SK-N-SH treated with all-trans-retinoic acid at 6 μM for 48 hours (cell line): ENCODE data around the gene MAP3K3.

ENCODE experiments used
- ARNTL ChIP-seq: fragments of 450-650 bp; formaldehyde crosslinking; IDR thresholded peaks from 2 replicates; pipeline ENCODE4 v1.5.0; 2020; ENCODE audit warnings: low read depth, mild to moderate bottlenecking, moderate library complexity, borderline replicate concordance
- CREB5 ChIP-seq: fragments of 250-450 bp; sonication (Bioruptor Pico); IDR thresholded peaks from 2 replicates; pipeline ENCODE4 v1.5.1; 2020; ENCODE audit warnings: low read depth, mild to moderate bottlenecking, moderate library complexity
- RARB ChIP-seq: fragments of 250-450 bp; sonication (Bioruptor Pico); IDR thresholded peaks from 2 replicates; pipeline ENCODE4 v1.8.0; 2021; ENCODE audit warnings: mild to moderate bottlenecking, moderate library complexity
- TCF4 ChIP-seq: fragments of 250-450 bp; sonication (Bioruptor Pico); IDR thresholded peaks from 2 replicates; pipeline ENCODE4 v1.8.0; 2021; ENCODE audit warnings: mild to moderate bottlenecking, moderate library complexity, borderline replicate concordance
- TSHZ2 ChIP-seq: fragments of 250-450 bp; sonication (Bioruptor Pico); IDR thresholded peaks from 2 replicates; pipeline ENCODE4 v1.5.0; 2020; ENCODE audit warnings: mild to moderate bottlenecking, moderate library complexity
- ZC3H10 ChIP-seq: fragments of 250-450 bp; sonication (Bioruptor Pico); IDR thresholded peaks from 2 replicates; pipeline ENCODE4 v1.5.1; 2021; ENCODE audit warnings: mild to moderate bottlenecking, moderate library complexity
- ZFP3 ChIP-seq: fragments of 250-450 bp; sonication (Bioruptor Pico); IDR thresholded peaks from 2 replicates; pipeline ENCODE4 v1.5.0; 2020; ENCODE audit warnings: mild to moderate bottlenecking, moderate library complexity
- ZFP30 ChIP-seq: fragments of 450-650 bp; formaldehyde crosslinking; IDR thresholded peaks from 2 replicates; pipeline ENCODE4 v1.5.0; 2022; ENCODE audit warnings: mild to moderate bottlenecking, moderate library complexity
- ZNF8 ChIP-seq: fragments of 450-650 bp; formaldehyde crosslinking; IDR thresholded peaks from 2 replicates; pipeline ENCODE4 v1.5.0; 2020; ENCODE audit warnings: mild to moderate bottlenecking, moderate library complexity
- TF ChIP-seq, protein P1 (sequence below): fragments of 250-450 bp; sonication (Bioruptor Pico); IDR thresholded peaks from 2 replicates; pipeline ENCODE4 v1.8.0; 2020; ENCODE audit warnings: mild to moderate bottlenecking, moderate library complexity, borderline replicate concordance

GRCh38 chr17:63699638-63700527 lies 77.7 kb downstream of the MAP3K3 start, which contains the start of gene LIMD2:
- TF ChIP-seq ZC3H10 (CRISPR knock-in tag) (no peak), CREB5 (CRISPR knock-in tag) (no peak), ZNF8 (no peak), ARNTL (CRISPR knock-in tag) (no peak), RARB (CRISPR knock-in tag) (no peak), ZFP3 (CRISPR knock-in tag) (no peak), ZFP30 (CRISPR knock-in tag) (no peak), TCF4 (CRISPR knock-in tag) (no peak), TSHZ2 (CRISPR knock-in tag) (no peak; the same call in 1 of the 2 replicates)
- TF ChIP-seq, protein P1, sequence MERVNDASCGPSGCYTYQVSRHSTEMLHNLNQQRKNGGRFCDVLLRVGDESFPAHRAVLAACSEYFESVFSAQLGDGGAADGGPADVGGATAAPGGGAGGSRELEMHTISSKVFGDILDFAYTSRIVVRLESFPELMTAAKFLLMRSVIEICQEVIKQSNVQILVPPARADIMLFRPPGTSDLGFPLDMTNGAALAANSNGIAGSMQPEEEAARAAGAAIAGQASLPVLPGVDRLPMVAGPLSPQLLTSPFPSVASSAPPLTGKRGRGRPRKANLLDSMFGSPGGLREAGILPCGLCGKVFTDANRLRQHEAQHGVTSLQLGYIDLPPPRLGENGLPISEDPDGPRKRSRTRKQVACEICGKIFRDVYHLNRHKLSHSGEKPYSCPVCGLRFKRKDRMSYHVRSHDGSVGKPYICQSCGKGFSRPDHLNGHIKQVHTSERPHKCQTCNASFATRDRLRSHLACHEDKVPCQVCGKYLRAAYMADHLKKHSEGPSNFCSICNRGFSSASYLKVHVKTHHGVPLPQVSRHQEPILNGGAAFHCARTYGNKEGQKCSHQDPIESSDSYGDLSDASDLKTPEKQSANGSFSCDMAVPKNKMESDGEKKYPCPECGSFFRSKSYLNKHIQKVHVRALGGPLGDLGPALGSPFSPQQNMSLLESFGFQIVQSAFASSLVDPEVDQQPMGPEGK (CRISPR knock-in tag) = no peak
